ENCODE measurements around the gene RAC2. TPM values are rescaled to one million over a fixed set of nuclear protein-coding genes. Genes with fewer than 3 reads are reported as not detected.

RAC2 gene
- total and polyA plus RNA-seq, 5 donors from 2014 or later = 537 to 1,162 (median 922) TPM

GRCh38 chr22:37281195-37281594 lies 37.1 kb upstream of the RAC2 start:
- H3K4me1 ChIP-seq (ENCODE audit: control insufficient read depth, insufficient read depth, low read length, poor library complexity, severe bottlenecking) = peaks cover 50% of the 10 kb centered on the region
- peak overlapping the region; percentile 80 for H3K27ac ChIP-seq (ENCODE audit: insufficient read depth, low read length, poor library complexity, severe bottlenecking)
- H3K9me3 ChIP-seq (ENCODE audit: control insufficient read depth in 2 of 2, low read length in 2 of 2) = no peaks in the 10 kb centered on the region
- H3K27ac Mint-ChIP-seq = peak overlapping the region; percentile 31 to 99 (median 32)
- H3K27me3 ChIP-seq (ENCODE audit: control insufficient read depth, insufficient read depth, low read length) = no peaks in the 10 kb centered on the region
- no peak for ATAC-seq (ENCODE audit: low read depth in 2 of 2)
- H3K4me1 Mint-ChIP-seq = peaks cover 4 to 45% (median 26%) of the 10 kb centered on the region in 4 donors
- peaks cover 16% of the 10 kb centered on the region for H3K36me3 Mint-ChIP-seq
- peaks cover 0 to 1% (median 0%) of the 10 kb centered on the region in 7 donors for H3K9me3 Mint-ChIP-seq
- H3K4me3 ChIP-seq (ENCODE audit: low read depth, low read length) = no peak overlapping the region
- H3K27me3 Mint-ChIP-seq = no peaks in the 10 kb centered on the region
- no peak for DNase-seq
- H3K36me3 ChIP-seq (ENCODE audit: control insufficient read depth, insufficient read depth, low read length) = peaks cover 5% of the 10 kb centered on the region
- H3K4me3 Mint-ChIP-seq = peak overlapping the region in 3 of 4 donors; percentile 93 to 100 (median 98)

GRCh38 chr22:37280718-37281117 lies 36.6 kb upstream of the RAC2 start:
- Mint-ChIP-seq H3K4me1 (peaks cover 4 to 43% (median 26%) of the 10 kb centered on the region in 4 donors), H3K36me3 (peaks cover 13% of the 10 kb centered on the region), H3K27ac (peak overlapping the region in 2 of 3 donors; percentile 31 to 32), H3K4me3 (peak overlapping the region in 2 of 4 donors; percentile 89 to 93), H3K9me3 (peaks cover 0 to 1% (median 0%) of the 10 kb centered on the region in 7 donors), H3K27me3 (no peaks in the 10 kb centered on the region)
- Histone ChIP-seq H3K27me3 (ENCODE audit: control insufficient read depth, insufficient read depth, low read length) (no peaks in the 10 kb centered on the region), H3K4me1 (ENCODE audit: control insufficient read depth, insufficient read depth, low read length, poor library complexity, severe bottlenecking) (peaks cover 46% of the 10 kb centered on the region), H3K9me3 (ENCODE audit: control insufficient read depth in 2 of 2, low read length in 2 of 2) (no peaks in the 10 kb centered on the region), H3K27ac (ENCODE audit: insufficient read depth, low read length, poor library complexity, severe bottlenecking) (no peak overlapping the region), H3K4me3 (ENCODE audit: low read depth, low read length) (no peak overlapping the region), H3K36me3 (ENCODE audit: control insufficient read depth, insufficient read depth, low read length) (peaks cover under 1% of the 10 kb centered on the region)
- no peak for DNase-seq
- ATAC-seq (ENCODE audit: low read depth in 2 of 2) = no peak

GRCh38 chr22:37279331-37280181 lies 35.5 kb upstream of the RAC2 start:
- peaks cover 34% of the 10 kb centered on the region for H3K4me1 ChIP-seq (ENCODE audit: control insufficient read depth, insufficient read depth, low read length, poor library complexity, severe bottlenecking)
- H3K27ac Mint-ChIP-seq = peak overlapping the region in 1 of 3 donors; percentile 52
- no peak overlapping the region for H3K27ac ChIP-seq (ENCODE audit: insufficient read depth, low read length, poor library complexity, severe bottlenecking)
- H3K36me3 Mint-ChIP-seq = peaks cover 9% of the 10 kb centered on the region
- no peaks in the 10 kb centered on the region for H3K9me3 ChIP-seq (ENCODE audit: control insufficient read depth in 2 of 2, low read length in 2 of 2)
- H3K9me3 Mint-ChIP-seq = peaks cover 0 to 1% (median 0%) of the 10 kb centered on the region in 7 donors
- H3K27me3 ChIP-seq (ENCODE audit: control insufficient read depth, insufficient read depth, low read length) = no peaks in the 10 kb centered on the region
- DNase-seq (no peak), ATAC-seq (ENCODE audit: low read depth in 2 of 2) (no peak)
- no peaks in the 10 kb centered on the region for H3K27me3 Mint-ChIP-seq
- H3K4me3 Mint-ChIP-seq = peak overlapping the region in 2 of 4 donors; percentile 34 to 89
- no peaks in the 10 kb centered on the region for H3K36me3 ChIP-seq (ENCODE audit: control insufficient read depth, insufficient read depth, low read length)
- peaks cover 8 to 34% (median 23%) of the 10 kb centered on the region in 4 donors for H3K4me1 Mint-ChIP-seq
- no peak overlapping the region for H3K4me3 ChIP-seq (ENCODE audit: low read depth, low read length)

GRCh38 chr22:37278261-37278660 lies 34.2 kb upstream of the RAC2 start:
- H3K9me3 ChIP-seq (ENCODE audit: control insufficient read depth in 2 of 2, low read length in 2 of 2) = no peaks in the 10 kb centered on the region
- Mint-ChIP-seq H3K27me3 (no peaks in the 10 kb centered on the region), H3K4me3 (peak overlapping the region in 1 of 4 donors; percentile 34), H3K36me3 (peaks cover 4% of the 10 kb centered on the region), H3K9me3 (peaks cover 0 to 1% (median 0%) of the 10 kb centered on the region in 7 donors), H3K27ac (no peak overlapping the region), H3K4me1 (peaks cover 8 to 27% (median 18%) of the 10 kb centered on the region in 4 donors)
- H3K27ac ChIP-seq (ENCODE audit: insufficient read depth, low read length, poor library complexity, severe bottlenecking) = no peak overlapping the region
- DNase-seq (no peak), ATAC-seq (ENCODE audit: low read depth in 2 of 2) (no peak)
- H3K36me3 ChIP-seq (ENCODE audit: control insufficient read depth, insufficient read depth, low read length) = no peaks in the 10 kb centered on the region
- no peaks in the 10 kb centered on the region for H3K27me3 ChIP-seq (ENCODE audit: control insufficient read depth, insufficient read depth, low read length)
- H3K4me1 ChIP-seq (ENCODE audit: control insufficient read depth, insufficient read depth, low read length, poor library complexity, severe bottlenecking) = peaks cover 21% of the 10 kb centered on the region
- H3K4me3 ChIP-seq (ENCODE audit: low read depth, low read length) = no peak overlapping the region

- Histone ChIP-seq H3K4me1 (ENCODE audit: control insufficient read depth, insufficient read depth, low read length, poor library complexity, severe bottlenecking) (peaks cover 13% of the 10 kb centered on the region), H3K4me3 (ENCODE audit: low read depth, low read length) (no peak overlapping the region), H3K9me3 (ENCODE audit: control insufficient read depth in 2 of 2, low read length in 2 of 2) (no peaks in the 10 kb centered on the region), H3K27ac (ENCODE audit: insufficient read depth, low read length, poor library complexity, severe bottlenecking) (no peak overlapping the region), H3K36me3 (ENCODE audit: control insufficient read depth, insufficient read depth, low read length) (no peaks in the 10 kb centered on the region), H3K27me3 (ENCODE audit: control insufficient read depth, insufficient read depth, low read length) (no peaks in the 10 kb centered on the region)
- H3K27me3 Mint-ChIP-seq = no peaks in the 10 kb centered on the region
- H3K4me3 Mint-ChIP-seq = peak overlapping the region in 1 of 4 donors; percentile 34
- H3K27ac Mint-ChIP-seq = peak overlapping the region in 1 of 3 donors; percentile 86
- H3K9me3 Mint-ChIP-seq = no peaks in the 10 kb centered on the region
- H3K36me3 Mint-ChIP-seq = no peaks in the 10 kb centered on the region
- ATAC-seq (ENCODE audit: low read depth in 2 of 2) (no peak), DNase-seq (no peak)
- peaks cover 4 to 21% (median 12%) of the 10 kb centered on the region in 4 donors for H3K4me1 Mint-ChIP-seq
These were observed 33.3 kb upstream of the RAC2 start for GRCh38 chr22:37277384-37277783.

- Mint-ChIP-seq H3K9me3 (no peaks in the 10 kb centered on the region), H3K4me3 (peak overlapping the region in 1 of 4 donors; percentile 8), H3K27me3 (no peaks in the 10 kb centered on the region), H3K36me3 (no peaks in the 10 kb centered on the region), H3K4me1 (peaks cover 4 to 15% (median 7%) of the 10 kb centered on the region in 4 donors), H3K27ac (no peak overlapping the region)
- Histone ChIP-seq H3K4me3 (ENCODE audit: low read depth, low read length) (no peak overlapping the region), H3K27ac (ENCODE audit: insufficient read depth, low read length, poor library complexity, severe bottlenecking) (no peak overlapping the region), H3K36me3 (ENCODE audit: control insufficient read depth, insufficient read depth, low read length) (no peaks in the 10 kb centered on the region), H3K27me3 (ENCODE audit: control insufficient read depth, insufficient read depth, low read length) (no peaks in the 10 kb centered on the region), H3K9me3 (ENCODE audit: control insufficient read depth in 2 of 2, low read length in 2 of 2) (no peaks in the 10 kb centered on the region), H3K4me1 (ENCODE audit: control insufficient read depth, insufficient read depth, low read length, poor library complexity, severe bottlenecking) (peaks cover 7% of the 10 kb centered on the region)
- DNase-seq (no peak), ATAC-seq (ENCODE audit: low read depth in 2 of 2) (no peak)
These were observed 32.7 kb upstream of the RAC2 start for GRCh38 chr22:37276776-37277175.

GRCh38 chr22:37275622-37276021 lies 31.6 kb upstream of the RAC2 start:
- no peaks in the 10 kb centered on the region for H3K27me3 Mint-ChIP-seq
- H3K4me3 Mint-ChIP-seq = peak overlapping the region in 1 of 4 donors; percentile 8
- no peak overlapping the region for H3K4me3 ChIP-seq (ENCODE audit: low read depth, low read length)
- H3K36me3 ChIP-seq (ENCODE audit: control insufficient read depth, insufficient read depth, low read length) = no peaks in the 10 kb centered on the region
- no peaks in the 10 kb centered on the region for H3K9me3 ChIP-seq (ENCODE audit: control insufficient read depth in 2 of 2, low read length in 2 of 2)
- no peaks in the 10 kb centered on the region for H3K36me3 Mint-ChIP-seq
- DNase-seq (no peak), ATAC-seq (ENCODE audit: low read depth in 2 of 2) (no peak)
- H3K27me3 ChIP-seq (ENCODE audit: control insufficient read depth, insufficient read depth, low read length) = no peaks in the 10 kb centered on the region
- H3K4me1 ChIP-seq (ENCODE audit: control insufficient read depth, insufficient read depth, low read length, poor library complexity, severe bottlenecking) = no peaks in the 10 kb centered on the region
- no peaks in the 10 kb centered on the region for H3K9me3 Mint-ChIP-seq
- peaks cover 3 to 8% (median 6%) of the 10 kb centered on the region in 4 donors for H3K4me1 Mint-ChIP-seq
- H3K27ac ChIP-seq (ENCODE audit: insufficient read depth, low read length, poor library complexity, severe bottlenecking) = no peak overlapping the region
- no peak overlapping the region for H3K27ac Mint-ChIP-seq

All from CD4-positive, CD25-positive, alpha-beta regulatory T cell (primary cell).